Fibroblast of lung (primary cell): ENCODE measurements around the gene SLC22A12. TPM values are rescaled to one million over a fixed set of nuclear protein-coding genes. Genes with fewer than 3 reads are reported as not detected.

Experiments
- DNase-seq, 2 donors: peaks; one replicate each; pipeline versions ENCODE4 v3.0.0 to v3.0.0-alpha.2; 2010; ENCODE audit warnings: low read depth in 2 of 2
- H2AFZ ChIP-seq: 2 replicates; pipeline ENCODE4 v1.5.1; 2012; ENCODE audit warnings: low read length, control low read depth, inconsistent platforms
- H3K27ac ChIP-seq: 2 replicates; pipeline ENCODE4 v1.5.1; 2011; ENCODE audit warnings: low read length, control low read depth; ENCODE audit not compliant: insufficient read depth
- H3K27me3 ChIP-seq: 2 replicates; pipeline ENCODE4 v1.5.1; 2011; ENCODE audit warnings: mild to moderate bottlenecking, low read length; ENCODE audit not compliant: control insufficient read depth, insufficient read depth
- H3K36me3 ChIP-seq: 2 replicates; pipeline ENCODE4 v1.5.1; 2011; ENCODE audit warnings: low read length; ENCODE audit not compliant: control insufficient read depth, insufficient read depth
- H3K4me1 ChIP-seq: 2 replicates; pipeline ENCODE4 v1.5.1; 2011; ENCODE audit warnings: low read length; ENCODE audit not compliant: control insufficient read depth, insufficient read depth; ENCODE audit errors: extremely low read depth
- H3K4me2 ChIP-seq: 2 replicates; pipeline ENCODE4 v1.5.1; 2011; ENCODE audit warnings: low read length, control low read depth; ENCODE audit not compliant: insufficient read depth; ENCODE audit errors: extremely low read depth
- H3K4me3 ChIP-seq, 4 experiments: fragments of 200-600 bp in 1 of 4; sonication (generic) in 1 of 4; replicated peaks in 1 of 4; 2 replicates each; pipeline ENCODE4 v1.5.1; 2011 to 2016; ENCODE audit warnings: low read length in 4 of 4, low read depth in 3 of 4, mild to moderate bottlenecking in 3 of 4, control low read depth in 2 of 4, inconsistent platforms in 1 of 4, mixed read lengths in 1 of 4; ENCODE audit not compliant: insufficient read depth in 1 of 4; ENCODE audit errors: control extremely low read depth in 1 of 4
- H3K79me2 ChIP-seq: 2 replicates; pipeline ENCODE4 v1.5.1; 2012; ENCODE audit warnings: mild to moderate bottlenecking, low read length, inconsistent platforms; ENCODE audit not compliant: control insufficient read depth, insufficient read depth
- H3K9ac ChIP-seq: 2 replicates; pipeline ENCODE4 v1.5.1; 2011; ENCODE audit warnings: mild to moderate bottlenecking, low read length, control low read depth; ENCODE audit not compliant: insufficient read depth
- H3K9me3 ChIP-seq: 2 replicates; pipeline ENCODE4 v1.5.1; 2012; ENCODE audit warnings: low read depth, low read length; ENCODE audit not compliant: control insufficient read depth, insufficient read depth
- H4K20me1 ChIP-seq: 2 replicates; pipeline ENCODE4 v1.5.1; 2011; ENCODE audit warnings: low read length; ENCODE audit not compliant: control insufficient read depth, insufficient read depth; ENCODE audit errors: extremely low read depth
- EZH2 ChIP-seq: IDR thresholded peaks from 2 replicates; pipeline ENCODE4 v1.5.1; 2012; ENCODE audit warnings: low read length, control low read depth, mild to moderate bottlenecking; ENCODE audit errors: missing control alignments
- polyA minus RNA-seq: library from RNA; depleted of rRNA, polyadenylated mRNA; stranded (reverse); fragments of >200 nt; gene quantifications from 2 replicates; pipeline ENCODE4 v1.2.3, GENCODE V29; 2011; ENCODE audit warnings: low replicate concordance
- polyA plus RNA-seq, 2 donors: library from polyadenylated mRNA; depleted of rRNA in 1 of 2; stranded (reverse) in 1 of 2; unstranded in 1 of 2; fragments of >200 nt; gene quantifications; 2 replicates each; pipeline ENCODE4 v1.2.1, GENCODE V29; 2011 to 2012; ENCODE audit warnings: missing spikeins in 1 of 2
- total RNA-seq: library from RNA; depleted of rRNA; stranded (reverse); fragments of >200 nt; gene quantifications from 2 replicates; pipeline ENCODE4 v1.2.1, GENCODE V29; 2014
- TF ChIP-seq, protein P1 (sequence below), 2 donors: IDR thresholded peaks in 1 of 2; conservative IDR thresholded peaks in 1 of 2; 1 replicate in 1 of 2; 2 replicates in 1 of 2; pipeline ENCODE4 v1.5.1; 2011 to 2012; ENCODE audit warnings: low read length in 2 of 2, control low read depth in 1 of 2, inconsistent platforms in 1 of 2, low read depth in 1 of 2, mild to moderate bottlenecking in 1 of 2

Gene SLC22A12
- total RNA-seq (not detected in 2 replicates), polyA plus RNA-seq (not detected in 2 replicates), polyA minus RNA-seq (not detected in 2 replicates)
- not detected in 2 replicates for polyA plus RNA-seq (2012)

DNA sequence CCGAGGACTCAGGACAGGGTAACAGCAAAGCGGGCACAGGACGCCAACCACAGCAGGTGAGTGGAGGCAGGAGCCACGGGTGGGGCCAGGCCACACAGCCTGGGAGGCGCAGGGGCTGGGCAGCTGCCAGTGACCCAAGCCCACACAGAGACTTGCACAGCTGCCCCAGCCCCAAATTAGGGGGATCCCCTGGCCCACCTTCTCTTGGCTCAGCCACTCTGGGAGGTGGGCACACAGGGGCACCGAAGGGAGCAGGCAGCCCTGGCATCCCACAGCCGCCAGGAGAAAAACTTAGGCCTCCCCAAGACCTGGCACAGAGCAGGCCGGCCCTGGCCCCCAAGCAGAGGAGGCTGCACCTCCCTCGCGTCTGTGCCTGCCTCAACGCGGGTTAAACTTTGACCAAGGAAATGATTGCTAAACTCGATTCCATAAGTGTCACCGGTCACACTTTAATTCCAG lies at the start of gene SLC22A12:
TSS of gene SLC22A12 (plus strand) at position 458 of the 459 bp plus-strand sequence. CDS start 337 bp downstream, outside the sequence.
- Histone ChIP-seq H3K79me2 (no peaks in the 10 kb centered on the region), H4K20me1 (no peaks in the 10 kb centered on the region), H3K9me3 (no peaks in the 10 kb centered on the region), H2AFZ (no peak within 1 kb of the TSS), H3K27ac (no peak within 1 kb of the TSS), H3K36me3 (no peaks in the 10 kb centered on the region), H3K27me3 (no peaks in the 10 kb centered on the region), H3K9ac (no peak within 1 kb of the TSS), H3K4me3 (no peak within 1 kb of the TSS), H3K4me2 (no peak within 1 kb of the TSS), H3K4me1 (no peaks in the 10 kb centered on the region)
- TF ChIP-seq, protein P1, sequence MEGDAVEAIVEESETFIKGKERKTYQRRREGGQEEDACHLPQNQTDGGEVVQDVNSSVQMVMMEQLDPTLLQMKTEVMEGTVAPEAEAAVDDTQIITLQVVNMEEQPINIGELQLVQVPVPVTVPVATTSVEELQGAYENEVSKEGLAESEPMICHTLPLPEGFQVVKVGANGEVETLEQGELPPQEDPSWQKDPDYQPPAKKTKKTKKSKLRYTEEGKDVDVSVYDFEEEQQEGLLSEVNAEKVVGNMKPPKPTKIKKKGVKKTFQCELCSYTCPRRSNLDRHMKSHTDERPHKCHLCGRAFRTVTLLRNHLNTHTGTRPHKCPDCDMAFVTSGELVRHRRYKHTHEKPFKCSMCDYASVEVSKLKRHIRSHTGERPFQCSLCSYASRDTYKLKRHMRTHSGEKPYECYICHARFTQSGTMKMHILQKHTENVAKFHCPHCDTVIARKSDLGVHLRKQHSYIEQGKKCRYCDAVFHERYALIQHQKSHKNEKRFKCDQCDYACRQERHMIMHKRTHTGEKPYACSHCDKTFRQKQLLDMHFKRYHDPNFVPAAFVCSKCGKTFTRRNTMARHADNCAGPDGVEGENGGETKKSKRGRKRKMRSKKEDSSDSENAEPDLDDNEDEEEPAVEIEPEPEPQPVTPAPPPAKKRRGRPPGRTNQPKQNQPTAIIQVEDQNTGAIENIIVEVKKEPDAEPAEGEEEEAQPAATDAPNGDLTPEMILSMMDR (conservative IDR thresholded peaks at IDR 0.05 in 1 of 2, IDR thresholded peaks at IDR 0.05 in 1 of 2; ENCODE audit: low read depth in 1 of 2, low read length in 2 of 2), result no peak
- TF ChIP-seq EZH2, result no peak
- no peak for DNase-seq

DNA sequence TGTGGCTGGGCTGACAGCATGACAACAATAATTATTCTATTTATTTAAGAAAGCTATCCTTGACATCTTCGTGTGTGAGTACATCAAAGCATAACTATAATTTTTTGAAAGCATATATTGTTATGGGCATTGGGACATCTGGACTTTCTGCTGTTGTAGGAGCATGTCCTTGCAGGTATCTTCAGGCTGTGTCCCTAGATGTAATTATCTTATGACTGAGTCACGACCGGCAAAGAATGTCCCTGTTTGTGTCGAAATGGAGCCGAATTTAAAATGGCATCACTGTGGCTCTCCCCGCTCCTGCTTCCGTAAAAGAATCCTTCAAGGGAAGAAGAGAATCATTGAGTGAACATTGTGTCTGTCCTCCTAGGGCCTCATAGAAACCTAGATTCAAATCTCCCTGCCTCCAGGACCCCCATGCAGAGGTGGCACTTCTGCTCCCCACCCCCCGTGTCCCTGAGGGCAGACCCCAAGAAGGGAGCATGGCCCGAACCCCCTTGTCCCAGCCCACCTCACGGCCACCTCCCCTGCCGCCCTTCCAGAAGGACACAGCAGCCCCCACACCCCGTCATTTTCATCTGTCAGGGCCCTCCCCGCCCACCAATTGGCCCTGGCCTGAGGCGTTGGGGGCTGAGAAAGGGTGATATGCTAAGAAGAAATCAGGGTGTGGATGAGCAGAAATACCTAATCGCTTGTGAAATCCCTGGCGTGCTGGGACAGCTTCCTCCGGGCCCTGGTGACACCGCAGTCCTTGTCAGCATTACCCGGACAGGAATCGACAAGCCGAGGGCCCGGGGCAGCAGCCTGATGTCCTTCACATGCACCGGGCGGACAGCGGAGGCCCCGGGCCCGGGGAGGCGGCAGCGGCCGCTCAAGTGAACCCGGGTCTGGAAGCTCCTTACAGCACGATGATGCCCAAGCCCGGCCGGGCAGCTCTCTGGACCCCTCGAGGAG lies 48.6 kb upstream of the SLC22A12 start:
- no peak overlapping the region for H2AFZ ChIP-seq
- H4K20me1 ChIP-seq, result no peaks in the 10 kb centered on the region
- TF ChIP-seq, protein P1 (conservative IDR thresholded peaks at IDR 0.05 in 1 of 2, IDR thresholded peaks at IDR 0.05 in 1 of 2; ENCODE audit: low read depth in 1 of 2, low read length in 2 of 2), result no peak
- TF ChIP-seq EZH2, result no peak
- H3K36me3 ChIP-seq, result no peaks in the 10 kb centered on the region
- no peak overlapping the region for H3K4me2 ChIP-seq
- H3K4me1 ChIP-seq, result no peaks in the 10 kb centered on the region
- no peaks in the 10 kb centered on the region for H3K9me3 ChIP-seq
- H3K9ac ChIP-seq, result no peak overlapping the region
- H3K27ac ChIP-seq, result no peak overlapping the region
- H3K27me3 ChIP-seq, result no peaks in the 10 kb centered on the region
- H3K79me2 ChIP-seq, result no peaks in the 10 kb centered on the region
- no peak overlapping the region for H3K4me3 ChIP-seq
- DNase-seq, result no peak

DNA sequence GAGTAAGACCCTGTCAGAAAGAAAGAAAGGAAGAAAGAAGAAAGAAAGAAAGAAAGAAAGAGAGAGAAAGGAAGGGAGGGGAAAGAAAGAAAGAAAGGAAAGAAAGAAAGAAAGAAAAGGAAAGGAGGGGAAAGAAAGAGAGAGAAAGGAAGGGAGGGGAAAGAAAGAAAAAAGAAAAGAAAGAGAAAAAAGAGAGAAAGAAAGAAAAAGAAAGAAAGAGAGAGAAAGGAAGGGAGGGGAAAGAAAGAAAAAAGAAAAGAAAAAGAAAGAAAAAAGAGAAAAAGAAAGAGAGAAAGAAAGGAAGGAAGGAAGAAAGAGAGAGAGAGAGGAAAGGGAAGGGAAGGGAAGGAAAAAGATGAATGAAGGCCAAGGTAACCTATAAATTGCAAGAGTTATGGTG lies 47.2 kb upstream of the SLC22A12 start:
- H3K4me1 ChIP-seq, result no peaks in the 10 kb centered on the region
- no peaks in the 10 kb centered on the region for H3K36me3 ChIP-seq
- H3K9ac ChIP-seq, result no peak overlapping the region
- DNase-seq, result no peak
- H4K20me1 ChIP-seq, result no peaks in the 10 kb centered on the region
- H3K27me3 ChIP-seq, result no peaks in the 10 kb centered on the region
- H3K79me2 ChIP-seq, result no peaks in the 10 kb centered on the region
- H2AFZ ChIP-seq, result no peak overlapping the region
- no peak overlapping the region for H3K4me3 ChIP-seq
- no peak overlapping the region for H3K4me2 ChIP-seq
- no peak for TF ChIP-seq EZH2
- TF ChIP-seq, protein P1 (conservative IDR thresholded peaks at IDR 0.05 in 1 of 2, IDR thresholded peaks at IDR 0.05 in 1 of 2; ENCODE audit: low read depth in 1 of 2, low read length in 2 of 2), result no peak
- H3K9me3 ChIP-seq, result no peaks in the 10 kb centered on the region
- no peak overlapping the region for H3K27ac ChIP-seq
